ENCODE results near the gene PEBP1. TPM values are rescaled to one million over a fixed set of nuclear protein-coding genes. Genes with fewer than 3 reads are reported as not detected.

PEBP1 gene
- 134 to 153 TPM (median 138 TPM) in 3 replicates for total RNA-seq
- long read RNA-seq, transcript PEBP1-201 (4 exons, 1,697 nt), result major isoform, 373 of 405 reads
- long read RNA-seq, partial matches to known transcripts, result 29 of 405 reads
- long read RNA-seq, other reads (novel, unspliced or antisense), result 3 of 405 reads

DNA sequence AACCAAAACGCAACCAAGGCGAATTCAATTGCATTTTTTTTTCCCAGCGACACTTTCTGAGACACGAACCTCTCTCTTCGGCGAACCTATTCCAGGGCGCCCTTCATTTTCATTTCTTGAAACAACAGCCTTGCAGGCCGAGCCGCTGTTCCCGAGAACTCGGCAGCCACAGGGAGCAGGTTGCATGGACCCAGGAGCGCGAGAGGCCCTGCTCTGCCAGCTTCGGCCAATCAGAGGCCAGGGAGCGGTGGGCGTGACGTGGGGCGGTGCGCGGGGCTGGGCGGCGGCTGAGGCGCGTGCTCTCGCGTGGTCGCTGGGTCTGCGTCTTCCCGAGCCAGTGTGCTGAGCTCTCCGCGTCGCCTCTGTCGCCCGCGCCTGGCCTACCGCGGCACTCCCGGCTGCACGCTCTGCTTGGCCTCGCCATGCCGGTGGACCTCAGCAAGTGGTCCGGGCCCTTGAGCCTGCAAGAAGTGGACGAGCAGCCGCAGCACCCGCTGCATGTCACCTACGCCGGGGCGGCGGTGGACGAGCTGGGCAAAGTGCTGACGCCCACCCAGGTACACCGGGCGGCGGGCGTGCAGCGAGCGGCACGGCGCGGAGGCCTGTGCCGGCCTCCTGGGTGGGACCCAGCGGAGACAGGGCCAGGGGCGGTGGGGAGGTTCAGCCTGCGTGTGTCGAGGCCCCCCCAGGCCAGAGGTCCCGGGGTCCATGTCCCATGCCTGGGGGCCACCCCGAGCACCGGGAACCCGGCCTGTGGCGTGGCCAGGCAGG, at the start of gene PEBP1:
PEBP1 (plus strand) TSS at position 337 of the 771 bp plus-strand sequence; CDS start at position 423, 86 bp downstream.
- peak within 1 kb of the TSS; percentile 97 for H3K4me3 Mint-ChIP-seq (ENCODE audit: unreplicated experiment)
- peaks cover 44% of the 10 kb centered on the region for H3K4me1 Mint-ChIP-seq (ENCODE audit: low read depth)

DNA sequence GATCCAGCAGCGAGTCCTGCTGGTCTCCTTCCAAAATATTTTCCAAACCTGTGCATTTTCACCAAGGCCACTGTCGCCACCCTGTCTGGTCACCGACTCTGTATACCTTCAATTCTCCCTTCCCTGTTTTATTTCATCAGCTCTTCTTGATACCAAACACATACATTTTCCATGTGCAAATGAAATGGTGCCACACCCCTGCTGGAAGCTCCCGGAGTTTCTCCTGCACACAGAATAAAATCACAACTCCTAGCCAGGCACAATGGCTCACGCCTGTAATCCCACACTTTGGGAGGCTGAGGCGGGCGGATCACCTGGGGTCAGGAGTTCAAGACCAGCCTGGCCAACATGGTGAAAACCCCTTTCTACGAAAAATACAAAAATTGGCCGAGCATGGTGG, 46.1 kb upstream of the PEBP1 start:
- TF ChIP-seq, protein P1, sequence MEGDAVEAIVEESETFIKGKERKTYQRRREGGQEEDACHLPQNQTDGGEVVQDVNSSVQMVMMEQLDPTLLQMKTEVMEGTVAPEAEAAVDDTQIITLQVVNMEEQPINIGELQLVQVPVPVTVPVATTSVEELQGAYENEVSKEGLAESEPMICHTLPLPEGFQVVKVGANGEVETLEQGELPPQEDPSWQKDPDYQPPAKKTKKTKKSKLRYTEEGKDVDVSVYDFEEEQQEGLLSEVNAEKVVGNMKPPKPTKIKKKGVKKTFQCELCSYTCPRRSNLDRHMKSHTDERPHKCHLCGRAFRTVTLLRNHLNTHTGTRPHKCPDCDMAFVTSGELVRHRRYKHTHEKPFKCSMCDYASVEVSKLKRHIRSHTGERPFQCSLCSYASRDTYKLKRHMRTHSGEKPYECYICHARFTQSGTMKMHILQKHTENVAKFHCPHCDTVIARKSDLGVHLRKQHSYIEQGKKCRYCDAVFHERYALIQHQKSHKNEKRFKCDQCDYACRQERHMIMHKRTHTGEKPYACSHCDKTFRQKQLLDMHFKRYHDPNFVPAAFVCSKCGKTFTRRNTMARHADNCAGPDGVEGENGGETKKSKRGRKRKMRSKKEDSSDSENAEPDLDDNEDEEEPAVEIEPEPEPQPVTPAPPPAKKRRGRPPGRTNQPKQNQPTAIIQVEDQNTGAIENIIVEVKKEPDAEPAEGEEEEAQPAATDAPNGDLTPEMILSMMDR (IDR thresholded peaks at IDR 0.05), result no peak
- H3K27me3 Mint-ChIP-seq (ENCODE audit: low read depth), result no peaks in the 10 kb centered on the region
- no peak for DNase-seq (ENCODE audit: low spot score)
- no peaks in the 10 kb centered on the region for H3K9me3 Mint-ChIP-seq (ENCODE audit: low read depth)
- H3K36me3 Mint-ChIP-seq (ENCODE audit: low read depth), result no peaks in the 10 kb centered on the region
- no peaks in the 10 kb centered on the region for H3K4me1 Mint-ChIP-seq (ENCODE audit: low read depth)
- no peak overlapping the region for H3K27ac Mint-ChIP-seq (ENCODE audit: unreplicated experiment)
- no peak overlapping the region for H3K4me3 Mint-ChIP-seq (ENCODE audit: unreplicated experiment)

More for the DNA sequence above, at the start of gene PEBP1:
- no peaks in the 10 kb centered on the region for H3K9me3 Mint-ChIP-seq (ENCODE audit: low read depth)
- H3K27ac Mint-ChIP-seq (ENCODE audit: unreplicated experiment), result peak within 1 kb of the TSS; percentile 98
- H3K36me3 Mint-ChIP-seq (ENCODE audit: low read depth), result peaks cover 10% of the 10 kb centered on the region
- TF ChIP-seq, protein P1 (IDR thresholded peaks at IDR 0.05), result peak; percentile 22
- H3K27me3 Mint-ChIP-seq (ENCODE audit: low read depth), result no peaks in the 10 kb centered on the region
- DNase-seq (ENCODE audit: low spot score), result peak; percentile 98

DNA sequence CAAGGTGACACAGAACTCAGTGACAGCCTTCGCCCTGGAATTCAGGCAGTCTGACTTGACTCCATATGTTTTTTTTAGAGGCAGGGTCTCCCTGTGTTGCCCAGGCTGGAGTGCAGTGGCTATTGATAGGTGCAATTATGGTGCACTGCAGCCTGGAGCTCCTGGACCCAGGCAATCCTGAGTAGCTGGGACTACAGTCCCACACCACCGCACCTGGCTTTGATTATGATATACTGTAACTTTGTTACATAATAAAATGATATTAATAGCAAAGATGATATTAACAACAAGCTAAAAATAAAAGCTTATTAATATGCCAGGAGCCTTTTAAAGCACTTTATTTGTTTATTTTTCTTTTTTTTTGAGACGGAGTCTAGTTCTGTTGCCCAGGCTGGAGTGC, 41.9 kb upstream of the PEBP1 start:
- Mint-ChIP-seq H3K36me3 (ENCODE audit: low read depth) (no peaks in the 10 kb centered on the region), H3K9me3 (ENCODE audit: low read depth) (no peaks in the 10 kb centered on the region), H3K4me1 (ENCODE audit: low read depth) (no peaks in the 10 kb centered on the region), H3K27ac (ENCODE audit: unreplicated experiment) (no peak overlapping the region), H3K27me3 (ENCODE audit: low read depth) (no peaks in the 10 kb centered on the region), H3K4me3 (ENCODE audit: unreplicated experiment) (no peak overlapping the region)
- TF ChIP-seq, protein P1 (IDR thresholded peaks at IDR 0.05), result no peak
- no peak for DNase-seq (ENCODE audit: low spot score)

DNA sequence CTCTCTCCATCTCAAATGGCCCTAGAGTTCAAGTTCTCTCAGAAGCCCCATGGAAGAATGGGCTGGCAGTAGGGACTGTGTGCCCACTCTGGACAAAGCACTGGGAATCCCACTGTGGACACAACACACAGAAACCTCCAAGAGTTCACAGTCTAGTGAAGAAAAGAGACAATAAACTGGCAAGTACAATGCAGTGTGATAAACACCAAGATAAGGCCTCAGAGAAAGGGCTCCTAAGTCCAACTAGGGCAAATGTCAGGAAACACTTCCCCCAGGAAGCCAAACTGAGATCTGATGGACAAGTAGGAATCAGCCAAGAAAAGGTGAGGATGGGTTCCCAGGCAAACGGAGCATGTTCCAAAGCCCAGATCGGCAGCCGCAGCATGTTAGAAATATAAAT, 37.5 kb upstream of the PEBP1 start:
- H3K4me3 Mint-ChIP-seq (ENCODE audit: unreplicated experiment), result no peak overlapping the region
- no peaks in the 10 kb centered on the region for H3K27me3 Mint-ChIP-seq (ENCODE audit: low read depth)
- DNase-seq (ENCODE audit: low spot score), result no peak
- H3K27ac Mint-ChIP-seq (ENCODE audit: unreplicated experiment), result no peak overlapping the region
- no peaks in the 10 kb centered on the region for H3K36me3 Mint-ChIP-seq (ENCODE audit: low read depth)
- H3K9me3 Mint-ChIP-seq (ENCODE audit: low read depth), result no peaks in the 10 kb centered on the region
- TF ChIP-seq, protein P1 (IDR thresholded peaks at IDR 0.05), result no peak
- peaks cover 6% of the 10 kb centered on the region for H3K4me1 Mint-ChIP-seq (ENCODE audit: low read depth)

DNA sequence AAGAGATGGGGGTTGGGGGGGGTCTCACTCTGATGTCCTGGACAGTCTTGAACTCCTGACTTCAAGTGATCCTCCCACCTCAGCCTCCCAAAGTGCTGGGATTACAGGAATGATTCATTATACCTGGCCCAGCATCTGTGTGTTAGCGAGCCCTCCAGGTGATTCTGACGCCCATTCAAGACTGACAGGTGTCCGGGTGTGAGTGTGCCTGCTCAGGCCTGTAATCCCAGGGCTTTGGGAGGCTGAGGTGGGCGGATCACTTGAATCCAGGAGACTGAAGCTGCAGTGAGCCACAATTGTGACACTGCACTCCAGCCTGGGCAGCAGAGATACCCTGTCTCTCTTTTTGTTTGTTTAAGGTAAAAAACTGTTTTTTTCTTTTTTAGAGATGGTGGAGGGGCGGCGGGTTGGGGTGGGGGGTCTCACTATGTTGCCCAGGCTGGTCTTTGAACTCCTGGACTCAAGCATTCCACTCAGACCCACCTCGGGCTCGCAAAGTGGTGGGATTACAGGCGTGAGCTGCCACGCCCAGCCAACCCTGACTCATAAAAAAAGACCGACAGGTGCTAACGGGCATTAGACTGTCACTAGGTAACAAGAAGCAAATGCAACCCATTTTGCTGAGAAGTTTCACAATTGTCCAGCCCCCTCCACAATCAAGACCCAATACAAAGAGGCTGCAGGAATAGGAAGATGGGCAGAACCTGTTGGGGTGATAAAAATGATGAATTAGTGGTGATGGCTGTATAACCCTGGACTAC, 36.8 kb upstream of the PEBP1 start:
- TF ChIP-seq, protein P1 (IDR thresholded peaks at IDR 0.05), result no peak
- Mint-ChIP-seq H3K4me1 (ENCODE audit: low read depth) (peaks cover 6% of the 10 kb centered on the region), H3K9me3 (ENCODE audit: low read depth) (no peaks in the 10 kb centered on the region), H3K27me3 (ENCODE audit: low read depth) (no peaks in the 10 kb centered on the region), H3K36me3 (ENCODE audit: low read depth) (no peaks in the 10 kb centered on the region), H3K27ac (ENCODE audit: unreplicated experiment) (no peak overlapping the region), H3K4me3 (ENCODE audit: unreplicated experiment) (no peak overlapping the region)
- no peak for DNase-seq (ENCODE audit: low spot score)
